ENCODE data around the gene TMEM131L. TPM values are rescaled to one million over a fixed set of nuclear protein-coding genes. Genes with fewer than 3 reads are reported as not detected.
"Not testable (repeated sequence)": the region's sequence is repeated elsewhere in the genome, so short reads cannot be mapped to it uniquely, and the experiment has no call there.

TMEM131L gene
- total RNA-seq, 1 donor from 2014 or later: 15.0 TPM

DNA sequence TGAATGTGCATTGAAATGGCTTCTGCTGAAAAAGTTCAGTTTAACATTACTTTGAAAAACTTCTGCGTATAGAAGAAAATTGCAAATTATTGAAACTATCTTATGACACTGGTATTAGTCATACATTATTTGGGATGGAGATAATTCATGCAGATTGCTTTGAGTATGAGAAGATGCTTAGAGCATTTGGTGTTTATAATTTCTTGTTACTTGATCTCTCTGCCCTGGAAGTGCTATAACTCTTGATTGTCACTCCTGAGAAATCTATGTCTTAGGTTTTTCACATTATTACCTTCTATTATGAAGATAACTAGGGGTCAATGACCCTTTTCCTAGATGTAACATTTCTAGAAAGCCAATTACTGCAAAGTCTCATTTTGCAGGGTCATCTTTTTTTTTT, 36.4 kb downstream of the TMEM131L start:
- no peak for DNase-seq (ENCODE audit: low read depth in 2 of 2)

DNA sequence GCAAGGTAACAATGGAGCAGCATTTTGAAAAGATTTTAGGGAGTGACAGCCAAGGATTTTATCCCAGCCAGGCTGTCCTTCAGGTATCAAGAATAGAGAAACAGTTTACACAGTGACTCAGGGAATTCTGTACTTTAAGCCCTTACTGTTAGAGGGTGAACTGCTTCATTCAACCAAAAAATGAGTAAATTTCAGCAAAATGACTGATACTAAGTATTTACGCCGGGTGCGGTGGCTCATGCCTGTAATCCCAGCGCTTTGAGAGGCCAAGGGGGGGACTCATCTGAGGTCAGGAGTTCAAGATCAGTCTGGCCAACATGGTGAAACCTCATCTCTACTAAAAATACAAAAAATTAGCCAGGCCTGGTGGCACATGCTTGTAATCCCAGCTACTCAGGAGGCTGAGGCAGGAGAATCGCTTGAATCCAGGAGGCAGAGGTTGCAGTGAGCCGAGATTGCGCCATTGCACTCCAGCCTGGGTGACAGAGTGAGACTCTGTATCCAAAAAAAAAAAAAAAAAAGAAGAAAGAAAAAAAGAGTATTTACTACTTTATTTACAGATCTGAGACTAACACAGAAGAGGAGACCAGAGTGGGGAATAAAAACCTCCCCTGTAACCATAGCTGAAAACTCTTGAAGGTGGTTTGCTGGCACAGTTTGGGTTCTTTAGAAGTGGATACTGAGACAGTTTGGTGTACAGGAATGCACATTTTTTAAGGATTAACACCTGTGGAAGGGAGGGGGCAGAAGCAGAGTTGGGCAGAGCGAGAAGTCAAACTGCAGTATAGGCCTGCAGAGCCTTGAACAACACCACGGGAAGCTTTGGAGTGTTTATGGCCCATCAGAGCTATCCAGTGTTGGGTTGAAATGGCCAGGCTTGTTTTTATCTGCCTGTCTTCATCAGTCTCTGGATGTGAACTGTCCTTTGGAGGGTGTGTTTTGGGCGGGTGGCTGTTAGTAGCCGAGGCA, 40.5 kb downstream of the TMEM131L start:
- DNase-seq (ENCODE audit: low read depth in 2 of 2): no peak

DNA sequence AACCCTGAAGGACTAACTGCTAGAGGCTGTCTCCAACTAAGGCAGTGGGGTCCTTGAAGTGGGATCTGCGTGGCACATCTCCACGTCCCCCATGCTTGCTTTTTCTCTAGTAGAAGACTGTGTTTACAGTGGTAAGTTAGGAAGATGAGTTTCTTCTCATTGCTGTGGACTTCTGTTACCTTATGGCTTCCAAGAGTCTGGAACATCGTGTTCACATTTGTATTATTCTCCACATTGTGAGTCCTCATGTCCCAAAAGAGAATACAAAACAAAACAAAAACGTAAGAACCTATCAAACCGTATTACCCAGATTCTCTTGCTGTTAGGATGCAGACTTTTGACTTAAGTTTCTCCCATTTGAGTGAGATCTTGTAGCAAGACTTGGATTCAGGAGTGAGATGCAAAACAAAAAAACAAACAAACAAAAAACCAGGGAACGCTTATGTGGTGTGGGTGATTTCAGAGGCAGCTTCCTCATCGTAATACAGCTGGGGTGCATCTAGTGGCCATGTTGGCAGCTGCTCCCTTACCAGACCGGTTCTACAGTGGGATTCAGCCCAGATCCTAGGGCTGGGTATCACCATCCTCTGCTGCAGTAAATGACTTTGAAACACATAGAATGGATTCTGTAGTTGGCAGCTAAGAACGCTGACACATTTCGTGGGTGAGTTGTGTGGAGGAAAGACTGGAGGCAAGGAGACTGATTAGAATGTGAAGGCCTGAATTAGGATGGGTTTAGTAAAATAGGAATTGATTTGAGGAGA, 41.3 kb downstream of the TMEM131L start:
- no peak for DNase-seq (ENCODE audit: low read depth in 2 of 2)

DNA sequence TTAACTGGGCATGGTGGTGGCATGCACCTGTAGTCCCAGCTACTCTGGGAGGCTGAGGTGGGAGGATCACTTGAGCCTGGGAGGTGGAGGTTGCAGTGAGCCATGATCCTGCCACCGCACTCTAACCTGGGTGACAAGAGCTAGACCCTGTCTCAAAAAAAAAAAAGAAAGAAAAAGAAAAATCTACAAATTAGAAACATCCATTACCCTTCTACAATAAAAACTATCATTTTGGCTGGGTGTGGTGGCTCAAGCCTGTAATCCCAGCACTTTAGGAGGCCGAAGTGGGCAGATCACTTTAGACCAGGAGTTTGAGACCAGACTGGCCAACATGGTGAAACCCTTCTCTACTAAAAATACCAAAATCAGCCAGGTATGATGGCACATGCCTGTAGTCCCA, 43.1 kb downstream of the TMEM131L start:
- DNase-seq (ENCODE audit: low read depth in 2 of 2): not testable (repeated sequence)

DNA sequence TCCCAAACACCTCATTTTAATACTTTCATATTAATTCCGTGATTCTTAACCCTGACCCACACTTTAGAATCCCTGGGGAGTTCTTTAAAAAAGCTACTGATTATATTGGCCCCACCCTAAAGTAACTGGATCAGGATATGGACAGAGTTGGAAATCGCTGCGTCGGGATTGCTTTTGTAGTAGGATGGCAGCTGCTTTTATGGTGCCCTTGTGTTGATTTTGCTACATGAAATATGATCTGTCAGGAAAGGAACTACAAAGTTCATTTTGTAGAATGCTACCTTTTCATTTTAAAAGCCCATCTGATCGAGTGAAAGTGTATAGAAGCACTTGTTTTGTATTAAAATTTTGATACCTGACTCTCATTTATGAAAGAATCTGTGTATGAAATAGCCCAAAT, 43.6 kb downstream of the TMEM131L start:
- DNase-seq (ENCODE audit: low read depth in 2 of 2): peak in 1 of 2 donors; percentile 21

DNA sequence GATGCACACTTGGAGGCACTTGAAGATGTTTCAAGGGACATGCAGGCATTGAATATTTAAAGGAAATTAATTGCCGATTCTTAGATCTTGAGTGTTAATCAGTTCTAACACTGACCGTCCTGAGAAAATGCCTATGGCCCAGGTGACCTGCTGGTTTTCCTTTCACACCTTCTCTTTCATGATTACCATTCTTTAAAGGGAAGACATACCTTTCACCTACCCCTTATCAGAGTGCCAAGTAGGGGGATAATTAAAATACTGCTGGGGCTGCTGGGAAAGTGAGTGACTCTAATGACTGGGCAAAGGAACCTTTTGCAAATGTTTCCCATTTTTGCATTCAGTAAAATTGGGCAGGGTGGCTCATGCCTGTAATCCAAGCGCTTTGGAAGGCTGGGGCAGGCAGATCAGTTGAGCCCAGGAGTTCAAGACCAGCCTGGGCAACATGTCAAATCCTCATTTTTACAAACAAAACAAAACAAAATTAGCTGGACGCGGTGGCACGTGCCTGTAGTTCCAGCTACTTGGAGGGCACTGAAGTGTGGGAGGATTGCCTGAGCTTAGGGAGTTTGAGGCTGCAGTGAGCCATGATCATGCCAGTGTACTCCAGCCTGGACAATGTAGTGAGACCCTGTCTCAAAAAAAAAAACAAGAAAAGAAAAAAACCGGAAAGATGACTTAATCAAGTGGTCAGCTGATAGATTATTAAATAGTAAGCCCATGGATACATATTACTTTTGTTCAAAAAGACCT, 44.3 kb downstream of the TMEM131L start:
- no peak for DNase-seq (ENCODE audit: low read depth in 2 of 2)

DNA sequence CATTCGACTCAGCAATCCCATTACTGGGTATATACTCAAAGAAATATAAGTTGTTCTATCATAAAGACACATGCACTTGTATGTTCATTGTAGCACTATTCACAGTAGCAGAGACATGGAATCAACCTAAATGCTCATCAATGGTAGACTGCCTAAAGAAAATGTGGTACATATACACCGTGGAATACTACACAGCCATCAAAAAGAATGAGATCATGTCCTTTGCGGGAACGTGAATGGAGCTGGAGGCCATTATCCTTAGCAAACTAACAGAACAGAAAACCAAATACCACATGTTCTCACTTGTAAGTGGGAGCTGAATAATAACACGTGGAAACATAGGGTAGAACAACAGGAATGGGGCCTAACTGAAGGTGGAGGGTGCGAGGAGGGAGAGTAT, 44.9 kb downstream of the TMEM131L start:
- DNase-seq (ENCODE audit: low read depth in 2 of 2): no peak

DNA sequence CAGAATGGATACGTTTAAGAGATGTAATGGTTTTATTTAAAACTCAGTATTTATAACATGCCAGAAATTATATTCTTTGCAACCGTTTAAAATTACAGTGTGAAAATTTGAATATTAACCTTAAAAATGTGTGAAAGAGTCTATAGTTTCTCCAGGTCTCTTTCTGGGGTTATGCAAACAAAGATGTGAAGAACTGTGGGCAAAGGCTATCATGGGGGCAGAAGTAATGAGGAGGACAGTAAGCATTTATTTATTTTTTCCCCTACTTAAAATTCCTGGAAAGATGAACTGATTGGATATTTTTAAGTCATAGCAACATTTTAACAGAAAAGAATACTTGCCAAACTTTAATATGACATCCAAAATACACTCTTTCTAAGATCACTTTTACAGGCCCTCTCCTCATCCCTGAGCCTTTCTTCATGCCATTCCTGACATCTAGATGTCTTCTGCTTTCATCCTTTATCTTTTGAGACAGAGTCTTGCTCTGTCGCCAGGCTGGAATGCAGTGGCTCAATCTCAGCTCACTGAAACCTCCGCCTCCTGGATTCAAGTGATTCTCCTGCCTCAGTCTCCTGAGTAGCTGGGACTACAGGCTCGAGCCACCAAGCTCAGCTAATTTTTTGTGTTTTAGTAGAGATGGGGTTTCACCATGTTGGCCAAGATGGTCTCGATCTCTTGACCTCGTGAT, 46.1 kb downstream of the TMEM131L start:
- no peak for DNase-seq (ENCODE audit: low read depth in 2 of 2)

DNA sequence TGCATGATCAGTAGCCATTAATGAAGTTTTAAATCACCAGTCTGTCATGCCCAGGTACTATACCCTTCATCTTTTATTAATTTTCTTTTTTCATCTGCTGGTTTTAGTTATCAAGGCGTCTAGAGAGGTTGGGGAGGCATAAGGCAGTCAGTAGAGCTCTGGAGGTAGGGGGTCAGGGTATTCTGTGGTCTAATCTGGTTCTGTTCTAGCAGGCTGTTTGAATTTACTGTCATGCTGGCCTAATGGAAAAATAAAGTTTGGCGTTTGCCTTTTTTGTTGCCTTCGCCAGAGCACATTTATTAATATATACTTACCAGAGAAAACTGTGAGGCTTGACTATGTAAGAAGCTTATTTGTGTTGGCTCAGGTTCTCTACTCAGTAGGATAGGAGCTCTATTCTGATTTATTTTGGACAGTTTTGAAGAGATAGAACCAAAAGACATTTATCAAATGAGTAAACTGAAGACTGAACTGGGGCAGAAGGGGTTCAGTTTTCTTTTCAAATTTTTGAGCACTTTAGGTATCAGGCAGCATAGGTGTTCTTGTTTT, 46.9 kb downstream of the TMEM131L start:
- no peak for DNase-seq (ENCODE audit: low read depth in 2 of 2)

DNA sequence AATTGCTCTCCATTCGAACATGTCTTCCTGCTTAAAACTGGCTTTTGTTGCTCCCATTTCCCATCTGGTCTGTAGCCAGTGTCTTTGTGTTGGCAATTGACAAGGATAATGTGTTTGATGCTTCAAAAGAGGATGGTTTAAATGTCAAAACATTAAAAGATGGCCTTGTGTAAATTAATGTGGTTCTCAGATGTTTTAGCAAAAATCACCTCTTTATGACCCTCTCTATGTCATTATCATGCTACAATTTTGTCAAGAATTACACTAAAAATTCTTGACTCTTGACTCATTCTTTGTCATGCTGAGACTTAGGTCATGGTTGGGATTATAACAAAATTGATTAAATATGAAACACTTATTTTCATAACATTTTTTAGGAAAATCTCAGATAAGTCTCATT, 47.4 kb downstream of the TMEM131L start:
- DNase-seq (ENCODE audit: low read depth in 2 of 2): peak in 1 of 2 donors; percentile 51

DNA sequence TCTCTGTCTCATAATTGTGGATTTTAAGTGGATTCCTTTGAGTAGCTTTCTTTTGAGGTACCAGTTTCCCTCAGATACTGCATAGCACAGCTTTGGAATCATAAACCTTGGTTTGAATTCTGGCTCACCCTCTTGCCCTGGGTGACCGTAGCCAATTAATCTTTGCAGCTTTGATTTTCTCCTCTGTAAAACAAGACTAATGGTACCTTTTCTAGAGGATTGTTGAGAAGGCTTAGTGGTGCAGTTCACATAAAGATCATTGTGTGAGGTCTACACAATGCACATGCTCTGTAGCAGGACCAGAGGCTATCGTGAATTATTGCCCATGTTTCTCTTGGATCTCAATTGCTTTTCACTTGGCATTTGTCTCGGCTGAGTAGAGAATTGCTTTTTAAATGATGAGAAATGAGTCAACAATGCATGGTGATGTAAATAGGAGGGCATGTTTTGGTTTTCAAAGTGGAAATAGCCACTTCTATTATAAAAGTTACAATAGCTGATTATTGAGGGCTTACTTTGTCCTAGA, 47.9 kb downstream of the TMEM131L start:
- peak; percentile 79 to 88 for DNase-seq (ENCODE audit: low read depth in 2 of 2)

DNA sequence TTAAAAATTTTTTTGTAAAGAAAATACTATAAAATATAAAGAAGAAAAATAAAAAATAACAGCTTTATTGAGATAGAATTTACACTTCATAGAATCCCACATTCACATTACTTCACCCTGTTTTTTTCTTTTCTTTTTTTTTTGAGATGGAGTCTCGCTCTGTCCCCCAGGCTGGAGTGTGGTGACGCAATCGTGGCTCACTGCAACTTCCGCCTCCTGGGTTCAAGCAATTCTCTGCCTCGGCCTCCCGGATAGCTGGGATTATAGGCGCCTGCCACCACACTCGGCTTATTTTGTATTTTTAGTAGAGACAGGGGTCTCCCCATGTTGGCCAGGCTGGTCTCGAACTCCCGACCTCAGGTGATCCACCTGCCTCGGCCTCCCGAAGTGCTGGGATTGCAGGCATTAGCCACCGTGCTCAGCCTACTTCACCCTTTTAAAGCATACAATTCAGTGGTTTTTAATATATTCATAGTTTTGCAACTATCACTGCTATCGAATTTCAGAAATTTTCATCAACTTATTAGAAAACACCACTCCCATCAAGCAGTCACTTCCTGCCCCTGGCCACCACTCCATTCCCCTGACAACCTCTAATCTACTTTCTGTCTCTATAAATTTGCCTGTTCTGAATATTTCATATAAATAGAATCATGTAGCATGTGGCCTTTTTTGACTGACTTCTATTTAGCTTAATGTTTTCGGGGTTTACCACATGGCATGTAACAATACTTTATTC, 48.7 kb downstream of the TMEM131L start:
- no peak for DNase-seq (ENCODE audit: low read depth in 2 of 2)

DNA sequence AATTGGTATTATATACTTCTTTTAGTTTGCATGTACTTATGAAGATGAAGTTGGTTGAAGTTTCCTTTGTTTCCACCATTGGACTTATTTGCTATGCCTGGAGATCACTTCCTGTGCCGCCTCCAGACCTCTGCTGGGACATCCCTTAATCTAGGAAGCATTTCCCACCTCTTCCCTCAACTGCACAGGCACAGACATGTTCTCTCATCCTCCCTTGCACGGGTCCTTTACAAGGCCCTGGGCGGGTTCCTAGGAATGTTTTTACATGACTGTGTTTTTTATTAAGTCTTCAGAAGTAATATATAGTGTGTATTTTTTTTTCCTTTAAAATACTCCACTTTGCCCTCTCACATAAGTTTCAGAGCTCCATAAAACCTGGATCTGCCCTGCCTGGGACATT, 51.0 kb downstream of the TMEM131L start:
- no peak for DNase-seq (ENCODE audit: low read depth in 2 of 2)

DNA sequence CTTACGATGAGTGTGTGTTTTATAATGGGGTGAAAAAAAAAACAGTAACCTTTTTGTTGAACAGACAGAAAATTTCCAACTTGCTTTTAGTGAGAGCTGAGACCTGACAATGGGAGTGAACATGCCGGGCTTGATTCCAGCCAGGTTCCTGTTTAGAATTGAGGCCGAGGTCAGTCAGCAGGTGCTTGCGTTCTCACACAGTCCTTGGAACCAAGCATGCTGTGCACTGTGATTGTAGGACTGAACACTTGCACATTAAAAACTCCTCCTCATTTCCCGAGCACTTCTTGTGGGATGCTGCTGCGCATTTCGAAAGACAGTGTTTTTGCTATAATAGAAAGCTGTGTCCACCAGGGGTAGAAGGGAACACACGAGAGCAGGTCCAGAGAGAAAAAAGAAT, 51.8 kb downstream of the TMEM131L start:
- peak; percentile 95 to 97 for DNase-seq (ENCODE audit: low read depth in 2 of 2)

DNA sequence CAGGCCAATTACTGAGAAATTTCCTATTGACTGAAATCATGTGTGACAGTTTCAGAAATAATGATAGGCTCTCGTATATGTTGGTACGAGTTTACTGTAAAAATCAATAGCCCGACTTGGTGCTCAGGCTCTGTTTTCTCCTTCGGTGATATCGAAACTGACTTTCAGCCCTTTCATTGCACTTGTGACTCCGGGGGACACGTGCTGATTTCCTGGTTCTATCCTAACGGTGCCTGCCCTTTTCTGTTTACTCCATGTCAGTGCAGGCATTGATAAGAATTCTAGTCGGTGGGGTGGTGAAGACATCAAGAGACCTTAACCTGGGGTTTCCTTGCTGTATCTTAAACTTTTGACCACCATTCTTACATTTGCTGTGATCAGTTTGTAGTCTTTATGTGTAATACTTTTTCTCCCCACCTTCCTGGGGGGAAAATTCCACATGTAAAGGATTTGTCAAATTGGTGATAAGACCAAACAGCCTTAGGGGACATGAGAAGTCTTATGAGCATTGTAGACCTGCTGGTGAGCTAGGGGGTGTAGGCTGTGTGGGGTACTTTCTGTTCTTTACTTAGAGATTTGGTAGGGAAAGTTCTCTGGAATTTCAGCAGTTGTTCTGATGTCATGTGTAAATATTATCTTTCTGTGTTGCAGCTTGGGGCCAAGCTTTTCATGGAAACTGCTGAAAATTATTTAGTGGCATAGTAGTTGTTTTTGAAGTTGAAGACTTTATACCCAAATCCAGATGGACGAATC, 52.7 kb downstream of the TMEM131L start:
- peak; percentile 56 to 61 for DNase-seq (ENCODE audit: low read depth in 2 of 2)

DNA sequence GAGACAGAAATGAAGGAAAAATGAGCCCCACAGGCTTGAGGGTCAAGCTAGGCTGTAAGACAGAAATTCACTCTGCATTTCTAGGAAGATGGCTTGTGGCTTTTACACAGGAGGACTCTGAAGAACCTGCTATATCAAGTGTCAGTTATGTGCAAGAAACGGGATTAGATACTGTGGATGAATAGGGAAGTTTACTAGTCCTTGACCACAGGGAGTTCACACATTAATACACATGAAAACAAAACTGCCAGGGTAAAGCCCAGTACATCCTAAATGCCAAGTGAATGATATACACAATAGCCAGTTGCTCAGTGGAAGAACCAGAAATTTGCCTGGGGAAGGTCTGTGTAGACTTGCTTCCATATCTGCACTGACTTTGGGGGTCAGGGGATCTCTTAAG, 53.5 kb downstream of the TMEM131L start:
- DNase-seq (ENCODE audit: low read depth in 2 of 2): no peak

DNA sequence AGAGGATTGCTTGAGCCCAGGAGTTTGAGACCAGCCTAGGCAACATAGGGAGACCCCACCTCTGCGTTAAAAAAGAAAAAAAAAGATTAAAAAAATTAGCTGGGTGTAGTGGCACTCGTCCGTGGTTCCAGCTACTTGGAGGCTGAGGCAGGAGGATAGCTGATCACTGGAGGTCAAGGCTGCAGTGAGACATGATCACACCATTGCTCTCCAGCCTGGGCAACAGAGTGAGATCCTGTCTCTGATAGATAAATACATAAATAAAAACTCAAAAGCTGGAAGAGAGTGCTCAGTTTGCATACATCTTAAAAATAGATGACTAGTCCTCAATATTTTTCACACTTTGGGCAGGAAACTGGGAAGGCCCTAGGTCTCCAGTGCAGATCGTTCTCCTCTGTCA, 54.1 kb downstream of the TMEM131L start:
- DNase-seq (ENCODE audit: low read depth in 2 of 2): no peak

DNA sequence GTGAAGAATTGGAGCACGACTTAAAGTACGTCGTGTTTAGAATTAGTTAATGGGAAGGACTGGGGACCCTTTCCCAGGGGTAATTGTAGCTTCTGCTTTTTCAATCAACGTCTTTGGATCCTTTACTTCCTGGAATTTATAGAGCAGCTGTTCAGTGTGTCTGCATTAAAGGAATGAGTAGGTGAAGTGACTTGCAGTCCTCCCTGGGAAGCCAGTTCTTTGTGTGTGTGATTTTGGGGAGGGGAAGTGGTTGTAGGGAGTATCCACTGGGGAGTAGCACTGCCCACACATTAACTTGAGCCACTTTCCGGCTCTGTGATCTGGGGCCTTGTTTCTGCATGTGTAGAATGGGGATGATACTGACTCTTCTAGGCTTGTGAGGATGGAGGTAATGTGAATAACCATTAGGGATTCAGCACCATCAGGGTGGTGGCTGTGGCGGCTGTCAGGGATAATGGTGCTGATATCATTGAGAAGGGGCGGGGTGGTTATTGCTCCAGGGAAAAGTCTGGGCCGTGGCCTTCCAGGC, 54.7 kb downstream of the TMEM131L start:
- no peak for DNase-seq (ENCODE audit: low read depth in 2 of 2)

DNA sequence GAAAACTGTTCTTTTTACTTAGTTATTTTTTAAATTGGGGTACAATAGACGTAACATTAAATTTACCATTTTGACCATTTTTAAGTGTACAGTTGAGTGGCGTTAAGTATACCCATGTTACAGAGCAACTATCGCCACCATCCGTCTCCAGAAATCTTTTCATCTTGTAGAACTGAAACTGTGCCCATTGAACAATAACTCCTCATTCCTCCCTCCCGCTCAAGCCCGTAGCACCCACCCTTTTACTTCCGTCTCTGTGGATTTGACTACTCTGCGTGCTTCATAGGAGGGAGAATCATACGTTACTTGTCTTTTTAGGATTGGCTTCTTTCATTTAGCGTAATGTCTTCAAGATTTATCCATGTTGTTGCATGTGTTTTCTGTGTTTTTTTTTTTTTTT, 55.3 kb downstream of the TMEM131L start:
- no peak for DNase-seq (ENCODE audit: low read depth in 2 of 2)

All from dermis microvascular lymphatic vessel endothelial cell (primary cell).